H9 (cell line): ENCODE measurements around the gene DIS3L2. TPM values are rescaled to one million over a fixed set of nuclear protein-coding genes. Genes with fewer than 3 reads are reported as not detected.

Experiments used
- DNase-seq: peaks from one replicate; pipeline ENCODE4 v3.0.0-alpha.2; 2017
- H2AFZ ChIP-seq: one replicate; pipeline ENCODE4 v1.6.1; 2013; ENCODE audit warnings: mild to moderate bottlenecking, low read length, control low read depth, moderate library complexity
- H2AK5ac ChIP-seq: 2 replicates; pipeline ENCODE4 v1.6.1; 2013; ENCODE audit warnings: low read length, control low read depth, mixed read lengths; ENCODE audit not compliant: insufficient read length
- H2BK120ac ChIP-seq: one replicate; pipeline ENCODE4 v1.6.1; 2013; ENCODE audit warnings: low read depth, mild to moderate bottlenecking, low read length, control low read depth, inconsistent platforms; ENCODE audit not compliant: poor library complexity, severe bottlenecking
- H2BK12ac ChIP-seq: 2 replicates; pipeline ENCODE4 v1.6.1; 2013; ENCODE audit warnings: low read length, control low read depth, mixed read lengths, low read depth; ENCODE audit not compliant: insufficient read length
- H2BK15ac ChIP-seq: 2 replicates; pipeline ENCODE4 v1.6.1; 2013; ENCODE audit warnings: low read depth, low read length, control low read depth
- H2BK20ac ChIP-seq: one replicate; pipeline ENCODE4 v1.6.1; 2013; ENCODE audit warnings: low read depth, mild to moderate bottlenecking, low read length, control low read depth, inconsistent platforms; ENCODE audit not compliant: poor library complexity, severe bottlenecking
- H2BK5ac ChIP-seq: 2 replicates; pipeline ENCODE4 v1.6.1; 2013; ENCODE audit warnings: low read length, control low read depth, mixed read lengths; ENCODE audit not compliant: insufficient read length
- H3K14ac ChIP-seq: 2 replicates; pipeline ENCODE4 v1.6.1; 2013; ENCODE audit warnings: low read length, control low read depth; ENCODE audit not compliant: insufficient read depth
- H3K18ac ChIP-seq: 2 replicates; pipeline ENCODE4 v1.6.1; 2013; ENCODE audit warnings: low read depth, mild to moderate bottlenecking, mixed read lengths, low read length, control low read depth; ENCODE audit not compliant: insufficient read length
- H3K23ac ChIP-seq: 2 replicates; pipeline ENCODE4 v1.6.1; 2013; ENCODE audit warnings: low read length, control low read depth, mixed read lengths, low read depth; ENCODE audit not compliant: insufficient read length
- H3K23me2 ChIP-seq: 2 replicates; pipeline ENCODE4 v1.6.1; 2013; ENCODE audit warnings: low read depth, mild to moderate bottlenecking, mixed read lengths, low read length, control low read depth; ENCODE audit not compliant: insufficient read length, poor library complexity, severe bottlenecking
- H3K27ac ChIP-seq: 2 replicates; pipeline ENCODE4 v1.5.1; 2013; ENCODE audit warnings: low read length, control low read depth, mixed read lengths, low read depth; ENCODE audit not compliant: insufficient read length
- H3K27me3 ChIP-seq: 2 replicates; pipeline ENCODE4 v1.6.1; 2013; ENCODE audit warnings: low read length, control low read depth, inconsistent platforms; ENCODE audit not compliant: insufficient read depth
- H3K4ac ChIP-seq: 2 replicates; pipeline ENCODE4 v1.6.1; 2013; ENCODE audit warnings: low read depth, mild to moderate bottlenecking, control low read depth, inconsistent platforms, low read length, moderate library complexity
- H3K4me1 ChIP-seq: 2 replicates; pipeline ENCODE4 v1.6.1; 2013; ENCODE audit warnings: low read length, control low read depth, inconsistent platforms; ENCODE audit not compliant: insufficient read depth
- H3K4me2 ChIP-seq: 2 replicates; pipeline ENCODE4 v1.6.1; 2013; ENCODE audit warnings: low read length, control low read depth, mixed read lengths; ENCODE audit not compliant: insufficient read length, insufficient read depth
- H3K56ac ChIP-seq: 2 replicates; pipeline ENCODE4 v1.6.1; 2013; ENCODE audit warnings: low read depth, mild to moderate bottlenecking, mixed read lengths, low read length, control low read depth; ENCODE audit not compliant: insufficient read length
- H3K79me1 ChIP-seq: 2 replicates; pipeline ENCODE4 v1.6.1; 2013; ENCODE audit warnings: low read depth, mild to moderate bottlenecking, moderate library complexity, low read length, control low read depth, inconsistent platforms; ENCODE audit not compliant: insufficient read depth, poor library complexity, severe bottlenecking
- H3K79me2 ChIP-seq: 2 replicates; pipeline ENCODE4 v1.6.1; 2013; ENCODE audit warnings: low read length, control low read depth, inconsistent platforms; ENCODE audit not compliant: insufficient read depth
- H3K9ac ChIP-seq: 2 replicates; pipeline ENCODE4 v1.6.1; 2013; ENCODE audit warnings: low read length, control low read depth, mixed read lengths; ENCODE audit not compliant: insufficient read length; ENCODE audit errors: extremely low read depth
- H3K9me3 ChIP-seq: one replicate; pipeline ENCODE4 v1.6.1; 2013; ENCODE audit warnings: low read depth, low read length, inconsistent platforms; ENCODE audit not compliant: control insufficient read depth
- H3T11ph ChIP-seq: one replicate; pipeline ENCODE4 v1.6.1; 2013; ENCODE audit warnings: mild to moderate bottlenecking, low read length, control low read depth, inconsistent platforms
- H4K20me1 ChIP-seq: one replicate; pipeline ENCODE4 v1.6.1; 2013; ENCODE audit not compliant: control insufficient read depth, insufficient read length, insufficient read depth
- H4K5ac ChIP-seq: 2 replicates; pipeline ENCODE4 v1.6.1; 2013; ENCODE audit warnings: low read depth, mild to moderate bottlenecking, mixed read lengths, low read length, control low read depth; ENCODE audit not compliant: insufficient read length
- H4K8ac ChIP-seq: replicated peaks from 2 replicates; pipeline ENCODE4 v1.6.1; 2013; ENCODE audit warnings: low read length, control low read depth, mixed read lengths, low read depth; ENCODE audit not compliant: insufficient read length
- H4K91ac ChIP-seq: 2 replicates; pipeline ENCODE4 v1.6.1; 2013; ENCODE audit warnings: low read depth, mild to moderate bottlenecking, moderate library complexity, mixed read lengths, low read length, control low read depth; ENCODE audit not compliant: insufficient read length
- H3K27ac Mint-ChIP-seq, 3 experiments: 2 replicates in 2 of 3; 3 replicates in 1 of 3; pipeline ENCODE4 v1.8.0; 2020 to 2021; ENCODE audit warnings: mixed read lengths in 3 of 3, mild to moderate bottlenecking in 1 of 3, moderate library complexity in 1 of 3
- H3K27me3 Mint-ChIP-seq: 2 replicates; pipeline ENCODE4 v1.8.0; 2021; ENCODE audit warnings: low read depth, mild to moderate bottlenecking, moderate library complexity, mixed read lengths
- H3K36me3 Mint-ChIP-seq, 3 experiments: 2 replicates in 2 of 3; 3 replicates in 1 of 3; pipeline ENCODE4 v1.8.0; 2020 to 2021; ENCODE audit warnings: low read depth in 3 of 3, mixed read lengths in 3 of 3; ENCODE audit not compliant: insufficient read depth in 1 of 3
- H3K4me1 Mint-ChIP-seq, 2 experiments: 2 replicates each; pipeline ENCODE4 v1.8.0; 2020; ENCODE audit warnings: mixed read lengths in 2 of 2
- H3K4me3 Mint-ChIP-seq, 2 experiments: 2 replicates in 1 of 2; 3 replicates in 1 of 2; pipeline ENCODE4 v1.8.0; 2020 to 2021; ENCODE audit warnings: mild to moderate bottlenecking in 2 of 2, mixed read lengths in 2 of 2, moderate library complexity in 1 of 2
- H3K9me3 Mint-ChIP-seq, 2 experiments: 2 replicates in 1 of 2; 3 replicates in 1 of 2; pipeline ENCODE4 v1.8.0; 2020; ENCODE audit warnings: mild to moderate bottlenecking in 2 of 2, mixed read lengths in 2 of 2, moderate library complexity in 1 of 2
- WGBS: extraction: QIAGEN DNeasy Blood & Tissue Kit; methylation state at CpG from one replicate; pipeline ENCODE4 v1.1.7; 2013; ENCODE audit warnings: missing lambda C conversion rate, low lambda C conversion rate, mixed read lengths; ENCODE audit not compliant: insufficient read length; ENCODE audit errors: extremely low coverage; 5-methylcytosine and 5-hydroxymethylcytosine counted together
- total RNA-seq: library from RNA; stranded (reverse); gene quantifications from 2 replicates; pipeline ENCODE4 v1.2.1, GENCODE V29; 2021
- TF ChIP-seq, protein P1 (sequence below): fragments of 200-600 bp; sonication (generic); conservative IDR thresholded peaks from 3 replicates; pipeline ENCODE4 v1.8.0; 2021; ENCODE audit warnings: antibody characterized with exemption, mild to moderate bottlenecking

The DIS3L2 gene
- total RNA-seq, 1 experiment from 2014 or later = 28.1 TPM

DNA sequence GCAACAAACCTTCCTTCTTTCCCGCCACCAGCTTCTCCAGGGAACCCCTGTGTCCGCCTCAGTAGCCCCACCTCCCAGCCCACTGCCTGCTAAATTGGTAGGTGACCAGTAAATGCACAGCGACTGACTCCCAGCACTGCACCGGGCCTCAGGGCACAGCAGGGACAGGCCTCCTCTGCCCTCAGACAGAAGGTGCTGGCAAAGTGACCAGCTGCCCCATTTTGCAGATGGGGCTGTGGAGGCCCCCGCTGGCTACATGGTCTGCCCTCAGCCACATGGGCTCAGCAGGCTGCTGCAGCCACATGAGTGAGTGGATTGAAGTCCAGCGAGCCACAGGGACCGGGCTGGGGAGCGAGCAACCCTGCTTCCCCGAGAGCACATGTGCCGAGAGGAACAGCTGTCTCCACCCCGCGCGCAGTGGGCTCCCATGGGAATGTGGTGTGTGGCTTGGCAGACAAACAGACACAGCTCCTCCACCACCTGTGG is 27.6 kb upstream of the DIS3L2 start:
- Histone ChIP-seq H3K56ac (no peak overlapping the region), H3K27me3 (no peaks in the 10 kb centered on the region), H3T11ph (no peak overlapping the region), H3K14ac (peak overlapping the region; percentile 32; the same call in 1 of the 2 replicates), H3K79me2 (no peaks in the 10 kb centered on the region), H4K5ac (no peak overlapping the region), H3K79me1 (no peaks in the 10 kb centered on the region), H2BK15ac (no peak overlapping the region; the same call in 1 of the 2 replicates), H3K27ac (no peak overlapping the region), H2BK5ac (no peak overlapping the region), H2AFZ (no peak overlapping the region), H2BK120ac (no peak overlapping the region), H3K9ac (no peak overlapping the region), H4K20me1 (no peaks in the 10 kb centered on the region), H2BK20ac (no peak overlapping the region), H2AK5ac (no peak overlapping the region), H4K91ac (no peak overlapping the region), H3K23me2 (no peaks in the 10 kb centered on the region), H3K4me2 (no peak overlapping the region), H4K8ac (no peak overlapping the region), H2BK12ac (no peak overlapping the region), H3K23ac (no peak overlapping the region), H3K4ac (no peak overlapping the region), H3K9me3 (no peaks in the 10 kb centered on the region), H3K4me1 (no peaks in the 10 kb centered on the region), H3K18ac (no peak overlapping the region)
- no peaks in the 10 kb centered on the region; a peak in 1 of 5 replicates for H3K9me3 Mint-ChIP-seq
- H3K27me3 Mint-ChIP-seq = peaks cover 23% of the 10 kb centered on the region
- no CpG with 5 or more reads among the region's 13 CpGs for WGBS
- no peak overlapping the region for H3K4me3 Mint-ChIP-seq
- no peak for DNase-seq
- H3K27ac Mint-ChIP-seq = no peak overlapping the region
- H3K36me3 Mint-ChIP-seq = no peaks in the 10 kb centered on the region
- peaks cover 0 to 2% of the 10 kb centered on the region in 2 experiments; a peak in 1 of 4 replicates for H3K4me1 Mint-ChIP-seq
- TF ChIP-seq, protein P1, sequence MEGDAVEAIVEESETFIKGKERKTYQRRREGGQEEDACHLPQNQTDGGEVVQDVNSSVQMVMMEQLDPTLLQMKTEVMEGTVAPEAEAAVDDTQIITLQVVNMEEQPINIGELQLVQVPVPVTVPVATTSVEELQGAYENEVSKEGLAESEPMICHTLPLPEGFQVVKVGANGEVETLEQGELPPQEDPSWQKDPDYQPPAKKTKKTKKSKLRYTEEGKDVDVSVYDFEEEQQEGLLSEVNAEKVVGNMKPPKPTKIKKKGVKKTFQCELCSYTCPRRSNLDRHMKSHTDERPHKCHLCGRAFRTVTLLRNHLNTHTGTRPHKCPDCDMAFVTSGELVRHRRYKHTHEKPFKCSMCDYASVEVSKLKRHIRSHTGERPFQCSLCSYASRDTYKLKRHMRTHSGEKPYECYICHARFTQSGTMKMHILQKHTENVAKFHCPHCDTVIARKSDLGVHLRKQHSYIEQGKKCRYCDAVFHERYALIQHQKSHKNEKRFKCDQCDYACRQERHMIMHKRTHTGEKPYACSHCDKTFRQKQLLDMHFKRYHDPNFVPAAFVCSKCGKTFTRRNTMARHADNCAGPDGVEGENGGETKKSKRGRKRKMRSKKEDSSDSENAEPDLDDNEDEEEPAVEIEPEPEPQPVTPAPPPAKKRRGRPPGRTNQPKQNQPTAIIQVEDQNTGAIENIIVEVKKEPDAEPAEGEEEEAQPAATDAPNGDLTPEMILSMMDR = no peak
